GM19023 (cell line): ENCODE measurements around the gene ZNF827.
"Not testable (repeated sequence)": the region's sequence is repeated elsewhere in the genome, so short reads cannot be mapped to it uniquely, and the experiment has no call there.

Source experiments
- ATAC-seq: cut with Tn5 transposase; IDR thresholded peaks from one replicate; pipeline ENCODE4 v1.9.1; 2021; ENCODE audit warnings: mild to moderate bottlenecking, moderate library complexity; ENCODE audit not compliant: unreplicated experiment

The ZNF827 gene

DNA sequence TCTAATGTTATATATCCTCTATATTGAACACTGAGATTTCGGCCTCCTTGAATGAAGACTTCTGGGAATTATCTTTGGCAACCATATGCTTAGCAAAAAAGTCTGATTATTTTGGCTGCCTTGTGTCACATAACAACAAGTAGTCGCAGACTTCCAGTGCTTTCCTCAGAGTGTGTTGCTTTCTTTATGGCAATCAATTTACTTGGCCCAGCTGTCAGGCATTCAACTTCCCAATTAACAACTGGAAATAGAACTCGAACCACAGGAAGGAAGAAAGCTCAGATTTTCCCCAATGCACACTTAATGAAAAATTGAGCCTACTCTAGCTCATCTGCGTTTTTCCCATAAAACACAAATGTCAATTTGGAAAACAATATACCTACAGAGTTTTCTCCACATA lies 71.6 kb downstream of the ZNF827 start:
- no peak for ATAC-seq

DNA sequence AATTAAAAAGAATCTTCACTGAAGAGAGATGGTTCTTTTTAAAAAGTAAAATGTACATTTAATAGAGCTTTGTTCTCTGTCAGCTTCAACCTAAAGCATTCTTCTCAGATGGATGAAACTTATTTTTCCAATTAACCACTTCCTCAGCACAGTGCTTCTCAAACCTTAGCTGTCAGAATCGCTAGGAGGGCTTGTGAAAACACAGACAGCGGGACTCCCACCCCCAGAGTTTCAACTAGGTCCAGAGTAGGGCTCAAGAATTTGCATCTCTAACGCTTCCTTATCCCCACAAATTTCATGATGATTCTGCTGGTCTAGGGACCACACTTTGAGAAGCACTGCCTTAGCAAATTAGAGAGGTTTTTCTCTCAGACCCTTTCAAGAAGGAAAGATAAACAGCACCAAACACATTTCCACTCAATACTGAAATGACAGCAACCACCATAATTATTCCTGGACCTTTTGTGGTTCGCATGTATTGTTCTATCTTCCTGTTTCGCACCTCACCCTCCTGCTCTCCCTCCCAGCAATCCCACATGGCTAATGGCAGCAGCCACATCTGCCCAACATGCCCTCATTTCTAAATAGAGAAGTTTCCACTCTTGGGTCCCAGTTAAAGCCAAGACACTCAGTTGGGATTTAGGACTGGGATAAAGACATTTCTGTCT lies 73.2 kb downstream of the ZNF827 start:
- ATAC-seq = no peak

DNA sequence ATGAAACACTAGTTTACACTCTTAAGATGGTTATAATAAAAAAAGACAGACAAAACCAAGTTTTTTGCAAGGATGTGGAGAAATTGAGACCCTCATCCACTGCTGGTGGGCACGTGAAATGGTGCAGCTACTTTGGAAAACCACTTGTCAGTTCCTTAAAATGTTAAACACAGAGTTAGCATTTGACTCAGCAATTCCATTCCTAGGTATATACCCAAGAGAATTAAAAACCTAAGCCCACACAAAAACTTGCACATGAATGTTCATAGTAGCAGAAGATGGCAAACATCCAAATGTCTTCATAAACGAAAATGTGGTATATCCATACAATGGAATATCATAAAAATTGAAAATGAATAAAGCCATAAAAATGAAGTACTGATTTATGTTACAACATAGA lies 75.4 kb downstream of the ZNF827 start:
- ATAC-seq = no peak

DNA sequence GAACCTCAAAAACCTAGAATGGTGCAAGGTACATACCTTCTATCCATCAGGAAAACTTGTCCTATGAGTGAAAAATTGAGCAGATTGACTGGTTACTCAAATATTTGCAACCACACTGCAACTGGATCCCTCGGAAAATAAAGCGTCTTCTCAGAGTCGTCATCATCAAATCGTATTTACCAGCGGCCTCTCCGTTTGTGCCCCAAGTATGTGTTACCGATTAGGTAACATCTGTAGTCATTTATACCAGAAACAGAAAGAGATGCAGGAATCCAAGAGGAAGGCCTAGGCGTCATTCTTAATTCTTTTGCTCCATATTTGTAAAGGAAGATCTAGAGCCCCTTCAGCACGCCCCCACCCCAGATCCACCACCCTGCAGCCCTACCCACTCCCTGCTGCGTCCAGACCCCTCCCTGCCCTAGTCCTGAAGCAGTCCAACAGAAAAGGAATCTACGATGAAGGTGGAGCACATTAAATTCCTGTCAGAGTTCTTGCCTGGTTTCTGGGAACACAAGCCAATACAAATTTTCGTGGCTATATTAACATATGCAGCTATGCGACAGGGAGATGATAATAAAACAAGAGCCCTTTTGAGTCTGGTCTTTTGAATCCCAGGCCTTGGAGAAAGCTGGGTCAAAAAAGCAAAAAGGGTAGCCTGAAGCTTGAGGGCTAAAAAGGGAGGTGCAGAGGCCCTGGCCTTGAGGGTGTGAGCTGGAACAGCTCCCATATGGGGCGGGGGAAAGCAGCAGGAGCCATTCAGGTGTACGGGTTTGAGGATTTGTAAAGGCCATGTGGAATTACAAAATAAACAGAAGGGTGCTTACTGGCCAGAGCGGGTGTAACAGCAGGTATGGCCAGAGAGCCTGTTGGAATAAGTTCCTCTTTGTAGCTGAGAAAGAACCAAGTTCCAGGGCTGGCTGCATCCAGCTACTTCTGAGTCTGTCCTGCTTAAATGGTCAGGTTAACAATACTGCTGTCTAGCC lies 77.0 kb downstream of the ZNF827 start:
- no peak for ATAC-seq

DNA sequence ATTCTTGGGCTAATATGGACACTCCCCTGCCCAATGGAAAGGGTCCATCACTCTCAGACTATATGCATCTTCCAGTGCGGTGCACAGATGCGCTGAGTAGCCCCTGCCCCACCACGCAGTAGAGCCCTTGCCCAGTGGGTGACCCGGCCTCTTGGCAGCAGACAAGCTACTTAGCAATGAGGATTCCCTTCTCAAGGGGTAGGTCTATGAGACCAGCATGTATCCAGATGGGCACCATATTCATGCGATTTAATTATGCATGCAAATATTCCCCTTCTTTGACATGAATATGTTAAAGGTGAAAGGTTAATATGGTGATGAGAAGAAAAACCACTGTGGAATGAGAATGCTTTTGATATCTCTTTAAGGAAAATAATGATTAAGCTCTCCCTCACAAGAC lies 77.7 kb downstream of the ZNF827 start:
- ATAC-seq = no peak

DNA sequence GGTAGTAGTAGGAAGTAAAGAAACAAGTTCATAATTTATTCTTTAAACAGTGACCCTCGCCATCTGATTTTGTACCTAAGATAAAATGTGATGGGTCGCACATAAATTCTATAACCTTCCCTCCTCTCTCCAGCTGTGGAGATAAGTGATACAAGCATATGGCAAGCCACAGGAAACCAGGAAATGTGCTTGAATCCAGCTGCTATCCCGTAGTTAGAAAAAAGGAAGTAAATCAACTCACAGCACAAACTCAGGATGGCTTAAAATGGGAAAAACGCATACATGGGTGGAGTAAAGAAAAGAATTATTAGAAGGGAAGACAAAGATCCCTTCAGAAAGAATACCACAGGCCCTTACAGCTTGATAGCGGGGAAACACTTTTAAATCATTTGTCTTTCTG lies 78.2 kb downstream of the ZNF827 start:
- ATAC-seq = no peak

DNA sequence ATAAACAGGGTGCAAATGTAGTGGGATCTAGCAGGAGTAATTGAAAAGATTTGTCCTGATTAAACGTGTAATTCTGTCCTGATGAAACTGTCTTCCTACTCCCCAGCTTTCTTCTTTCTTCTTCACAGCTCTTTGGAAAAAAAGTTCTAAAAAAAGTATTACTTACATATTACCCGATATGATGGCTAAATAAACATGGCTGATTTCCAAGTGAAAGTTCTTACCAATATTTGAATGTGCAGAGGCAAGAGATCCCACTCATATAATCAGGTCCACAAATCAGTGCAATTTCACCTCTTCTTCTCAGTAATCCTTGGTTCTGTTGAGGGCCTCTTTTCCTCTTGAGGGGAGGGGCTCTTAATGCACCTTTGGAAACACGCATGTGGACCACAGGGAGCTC lies 78.7 kb downstream of the ZNF827 start:
- no peak for ATAC-seq

DNA sequence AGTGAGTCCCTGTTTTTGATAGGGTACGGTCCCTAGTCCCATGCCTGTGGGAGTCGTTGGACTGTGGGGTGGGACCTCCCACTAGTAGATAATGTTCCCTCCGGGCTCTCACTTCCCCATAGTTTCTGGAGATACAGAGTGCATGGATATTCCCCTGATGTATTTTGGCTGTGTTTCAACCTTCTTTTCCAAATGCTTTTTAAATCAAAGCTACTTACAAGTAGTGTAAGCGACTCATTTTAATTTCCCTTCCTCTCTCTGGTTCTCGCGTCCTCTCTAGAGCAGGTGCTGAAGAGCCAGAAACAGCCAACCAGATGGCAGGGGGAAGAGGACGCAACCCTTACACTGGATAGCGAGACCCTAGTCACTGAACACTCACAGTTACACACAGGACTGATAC lies 79.2 kb downstream of the ZNF827 start:
- ATAC-seq = no peak

DNA sequence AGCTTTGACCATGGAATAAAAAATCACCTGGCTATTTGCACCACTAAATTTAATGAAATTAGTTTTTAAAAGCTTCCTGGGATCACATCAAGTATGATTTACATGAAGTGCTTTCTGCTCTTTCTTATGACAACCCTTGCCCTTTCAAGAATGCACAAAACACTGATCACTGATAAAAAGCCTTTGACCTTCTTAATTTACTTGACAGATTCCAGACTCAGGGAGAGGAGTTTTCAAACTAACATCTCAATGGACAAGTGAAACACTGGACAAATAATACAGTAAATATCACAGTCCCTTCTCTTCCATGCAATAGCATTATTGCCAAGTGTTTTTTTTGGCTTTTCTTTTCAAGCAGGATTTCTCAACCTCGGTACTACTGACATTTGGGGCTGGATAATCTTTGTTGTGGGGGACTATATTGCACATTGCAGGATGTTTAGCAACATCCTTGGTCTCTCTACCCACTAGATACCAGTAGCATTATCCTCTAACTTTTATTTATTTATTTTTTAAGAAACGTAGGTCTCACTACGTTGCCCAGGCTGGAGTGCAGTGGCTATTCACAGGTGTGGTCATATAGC lies 86.3 kb downstream of the ZNF827 start:
- no peak for ATAC-seq

DNA sequence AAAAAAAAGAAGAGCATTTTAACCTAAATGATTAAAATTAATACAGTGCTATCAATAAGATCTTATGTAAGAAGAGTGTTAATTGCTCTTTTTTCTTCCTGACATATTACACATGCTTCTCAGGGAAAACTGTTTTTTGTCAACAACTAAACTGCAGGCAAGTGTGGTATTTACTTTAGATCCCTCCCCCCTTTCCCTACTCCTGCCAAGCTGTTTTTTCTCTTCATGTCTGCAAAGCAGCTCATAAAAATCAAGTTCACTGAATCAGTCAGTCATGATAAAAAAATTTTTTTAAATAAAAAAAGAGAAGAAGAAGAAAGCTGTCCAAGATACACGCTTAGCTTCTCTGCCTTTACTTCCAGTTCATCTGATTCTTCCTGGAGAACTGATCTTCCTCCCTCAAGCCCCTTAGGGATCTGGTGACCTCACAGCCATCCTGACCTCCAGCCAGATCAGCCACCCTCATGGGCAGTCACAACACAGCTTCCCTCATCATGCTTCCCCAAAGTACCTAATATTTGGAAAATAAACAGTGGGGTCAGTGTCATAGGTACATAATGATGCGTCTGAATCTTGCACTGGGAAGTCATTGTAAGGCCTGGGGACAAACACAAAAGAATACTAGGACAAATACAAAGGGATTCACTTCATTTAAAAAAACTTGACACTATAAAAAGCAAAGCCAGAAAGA lies 87.0 kb downstream of the ZNF827 start:
- no peak for ATAC-seq

DNA sequence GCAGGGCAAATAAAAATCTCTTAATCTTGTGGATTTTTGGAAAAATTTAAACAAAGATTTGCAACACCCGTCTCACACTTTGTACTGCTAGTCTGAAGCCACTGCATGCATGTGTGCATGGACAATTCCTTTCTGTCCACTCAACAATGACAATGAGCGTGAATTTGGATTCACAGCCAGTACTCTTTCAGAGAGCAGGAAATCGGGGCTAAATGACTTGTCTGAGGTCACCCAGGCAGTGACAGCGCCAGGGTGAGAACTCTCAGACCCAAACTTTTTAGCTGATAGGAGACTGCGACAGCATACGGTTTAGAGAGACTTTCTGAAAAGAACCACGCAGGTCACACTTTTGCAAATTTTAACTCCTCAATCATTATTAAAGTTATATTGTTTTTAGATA lies 90.9 kb downstream of the ZNF827 start:
- no peak for ATAC-seq

DNA sequence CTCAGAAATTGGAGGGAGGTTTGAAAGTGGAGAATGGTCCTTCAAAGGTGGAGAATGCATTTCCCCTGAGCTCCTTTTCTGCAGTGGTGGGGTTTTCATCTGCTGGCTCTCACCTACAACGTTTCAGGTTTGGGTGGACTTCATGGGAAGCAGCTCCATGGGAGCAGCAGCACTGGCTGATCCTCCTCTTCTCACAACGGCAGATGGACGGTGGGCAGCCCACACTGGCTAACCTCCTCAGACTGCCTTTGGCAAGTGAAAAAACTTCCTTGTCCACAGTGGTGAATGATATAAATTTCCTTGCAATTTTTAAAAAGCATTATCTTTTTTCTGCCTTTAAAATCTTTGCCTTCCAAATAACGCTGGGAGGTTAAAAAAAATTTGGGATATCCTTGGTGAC lies 93.5 kb downstream of the ZNF827 start:
- ATAC-seq = no peak

DNA sequence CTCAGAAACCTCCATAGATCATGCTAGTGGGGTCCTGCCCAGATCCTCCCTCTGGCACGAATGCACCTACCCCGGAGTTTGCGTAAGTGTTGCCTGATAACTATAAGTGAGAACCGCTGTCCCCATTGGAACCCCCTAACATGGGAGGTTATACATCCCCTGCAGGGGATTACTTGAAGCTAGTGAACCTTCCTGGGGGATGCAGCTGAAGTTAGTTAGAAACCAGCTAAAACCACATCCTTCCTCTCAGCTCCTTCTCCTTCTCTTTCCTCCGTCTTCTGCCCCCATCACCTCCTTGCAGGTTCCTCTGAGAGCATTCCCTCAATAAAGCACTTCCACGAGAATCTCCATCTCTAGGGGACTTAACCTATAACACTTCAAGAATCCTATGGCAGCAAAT lies 95.0 kb downstream of the ZNF827 start:
- no peak for ATAC-seq

DNA sequence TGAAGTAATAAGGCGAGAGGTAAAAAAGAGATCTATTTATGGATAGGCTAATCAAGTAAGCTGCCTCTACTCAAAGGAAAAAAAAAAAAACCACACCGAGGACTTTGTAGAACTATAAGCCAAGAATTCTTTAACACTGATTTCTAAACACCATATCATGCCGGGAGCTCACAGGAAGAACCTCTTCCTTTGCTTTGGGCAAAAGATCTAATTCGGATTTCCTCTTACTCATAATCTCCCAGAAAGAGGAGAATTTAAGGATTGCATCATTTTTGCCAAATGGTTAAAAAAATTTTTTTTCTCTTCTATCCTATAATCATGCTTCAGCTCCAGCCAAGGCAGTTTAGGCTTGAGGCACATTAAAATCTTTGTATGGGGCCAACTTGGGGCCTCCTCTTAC lies 95.5 kb downstream of the ZNF827 start:
- no peak for ATAC-seq

DNA sequence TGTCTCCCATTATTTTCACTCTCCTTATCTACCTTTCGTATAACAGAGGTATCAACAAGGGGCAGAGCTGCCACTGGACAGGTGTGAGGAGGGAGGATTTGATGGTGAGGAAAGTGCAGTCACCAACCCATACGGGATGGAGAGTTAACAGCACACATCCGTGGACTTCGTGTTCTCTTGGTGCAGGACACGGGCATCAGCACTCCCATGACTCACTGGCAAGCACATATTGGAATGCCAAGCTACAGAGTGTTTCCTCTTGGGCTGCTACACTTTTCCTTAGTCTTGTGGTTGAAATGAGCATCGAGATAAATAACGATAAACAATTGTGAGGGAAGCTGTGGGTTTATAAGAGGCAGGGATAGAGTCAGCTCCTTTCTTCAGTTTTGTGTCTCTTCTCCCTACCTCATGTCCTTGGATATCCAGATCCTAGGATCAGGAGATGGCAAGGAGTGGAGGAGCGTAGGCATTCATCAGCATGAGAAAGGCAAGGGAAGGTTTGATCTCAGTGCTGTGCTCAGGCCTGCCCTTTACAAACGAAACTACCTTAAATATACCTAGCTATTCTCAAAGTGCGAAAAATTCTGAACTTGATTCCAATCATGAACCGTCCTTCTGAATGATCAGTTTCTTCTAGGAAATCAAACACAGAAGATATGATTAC lies 96.3 kb downstream of the ZNF827 start:
- no peak for ATAC-seq

DNA sequence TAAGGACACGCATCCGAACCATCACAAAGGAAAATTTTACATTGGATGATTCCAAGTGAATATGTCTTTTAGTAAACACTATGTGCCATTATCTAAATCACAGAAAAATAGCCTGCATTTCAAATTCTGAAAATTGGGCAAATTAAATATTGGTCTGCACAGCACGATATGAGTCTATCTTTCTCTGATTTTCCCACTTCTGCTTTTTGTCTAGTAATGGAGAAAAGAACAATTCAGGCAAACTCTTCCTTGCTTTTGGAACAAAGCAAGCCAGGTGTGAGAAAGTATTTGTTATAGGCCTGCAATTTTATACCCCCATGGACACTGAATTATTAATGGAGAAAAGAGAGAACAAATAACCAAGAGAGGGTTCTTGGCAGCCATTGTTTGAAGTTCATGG lies 97.8 kb downstream of the ZNF827 start:
- no peak for ATAC-seq

DNA sequence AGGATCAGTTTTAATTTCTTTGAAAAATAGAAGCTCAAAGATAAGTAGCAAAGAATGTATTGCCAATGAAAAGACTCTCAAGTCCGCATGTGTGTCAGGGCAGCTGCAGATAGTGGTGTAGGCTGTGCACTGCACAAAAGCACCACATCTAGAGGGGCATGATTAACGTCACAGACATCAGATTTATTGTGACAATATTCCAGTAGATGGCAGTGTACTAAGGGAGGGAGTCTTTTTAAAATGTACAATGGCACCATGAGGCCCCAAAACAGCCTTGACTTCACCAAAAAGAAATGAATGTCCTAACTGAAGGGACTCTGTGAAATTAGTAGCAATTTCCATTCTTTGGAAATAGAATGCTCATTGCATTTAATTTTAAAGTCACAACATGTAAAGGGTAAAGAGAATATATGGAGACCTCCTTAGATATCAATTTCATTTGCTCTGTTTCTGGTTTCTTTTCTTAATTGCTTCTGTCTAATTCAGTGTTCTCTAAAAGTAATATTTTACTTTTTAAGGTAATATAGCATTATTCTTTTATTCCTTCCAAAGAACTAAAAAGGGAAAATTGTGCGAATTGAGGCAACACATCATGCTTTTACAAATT lies 98.4 kb downstream of the ZNF827 start:
- ATAC-seq = peak; percentile 77

DNA sequence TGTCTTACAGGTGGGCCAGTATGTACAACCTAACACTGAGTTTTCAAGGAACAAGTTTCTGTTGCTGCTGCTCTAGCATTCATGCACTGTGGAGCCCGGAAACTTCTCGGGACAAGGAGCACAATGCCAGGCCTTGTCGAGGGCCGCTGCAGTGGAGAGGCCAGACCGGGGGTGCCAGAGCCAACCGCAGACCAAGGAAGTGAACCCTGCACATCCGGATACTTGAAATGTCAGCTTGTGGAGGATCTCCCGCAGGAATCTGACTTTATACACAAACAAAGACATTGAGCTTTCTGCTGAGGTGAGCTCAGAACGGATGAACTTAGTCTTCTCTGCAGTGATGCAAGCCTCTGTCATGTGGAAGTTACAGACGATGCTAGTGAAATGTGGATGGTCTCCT lies 99.5 kb downstream of the ZNF827 start:
- no peak for ATAC-seq

DNA sequence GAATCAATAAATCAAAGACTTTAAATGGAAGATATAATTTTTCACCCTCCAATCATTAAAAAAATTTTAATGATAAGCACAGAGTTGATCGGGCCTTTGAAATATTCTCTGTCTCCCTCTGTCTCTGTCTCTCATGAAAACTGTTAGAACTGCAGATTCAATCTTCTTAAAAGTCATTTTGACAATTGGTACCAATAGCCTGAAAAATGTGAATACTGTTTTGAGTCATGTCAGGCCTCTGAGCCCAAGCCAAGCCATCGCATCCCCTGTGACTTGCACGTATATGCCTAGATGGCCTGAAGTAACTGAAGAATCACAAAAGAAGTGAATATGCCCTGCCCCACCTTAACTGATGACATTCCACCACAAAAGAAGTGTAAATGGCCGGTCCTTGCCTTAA lies 106.2 kb downstream of the ZNF827 start:
- not testable (repeated sequence) for ATAC-seq

DNA sequence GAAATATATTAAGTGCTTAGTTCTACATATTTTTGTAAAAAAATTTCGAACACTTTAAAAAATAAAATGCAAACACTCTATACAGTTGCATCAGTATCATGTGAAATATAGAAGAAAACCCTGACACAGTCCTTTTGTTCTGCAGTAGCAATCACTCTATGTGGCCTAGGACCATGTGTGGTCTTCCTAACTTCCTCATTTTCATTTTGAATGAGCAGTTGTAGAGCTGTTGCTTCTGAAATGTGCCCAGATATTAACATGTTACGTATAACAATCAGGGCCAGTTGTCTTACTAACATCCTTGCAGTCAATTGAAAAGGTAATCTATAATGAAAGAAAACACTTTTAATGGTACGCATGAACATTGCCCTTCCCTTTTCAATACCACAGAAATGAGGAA lies 107.9 kb downstream of the ZNF827 start:
- no peak for ATAC-seq
